GM04504 (cell line): ENCODE results near the gene RNU6-1.

ENCODE experiments used
- DNase-seq: peaks from one replicate; pipeline ENCODE4 v3.0.0-alpha.2; 2012; ENCODE audit warnings: low read depth

RNU6-1 gene

DNA sequence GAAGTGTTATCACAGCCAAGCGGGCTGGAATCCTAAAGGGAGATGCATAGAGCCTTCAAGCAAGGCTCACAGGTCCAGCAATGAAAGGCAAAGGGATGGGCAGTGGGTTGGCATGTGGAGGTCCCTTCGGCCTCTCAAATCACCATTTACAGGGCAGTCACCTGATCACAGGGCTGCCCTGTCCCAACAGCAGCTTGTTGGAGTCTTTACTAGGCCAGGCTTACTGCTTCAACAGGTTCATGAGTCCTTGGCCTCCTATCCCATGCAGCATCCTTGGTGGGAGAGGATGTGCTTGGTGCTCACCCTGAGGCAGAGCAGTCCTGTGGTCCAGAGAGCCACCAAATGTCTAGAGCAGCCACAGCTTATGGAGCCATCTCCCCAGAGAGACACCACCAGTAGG lies 38.7 kb downstream of the RNU6-1 start:
- DNase-seq, result no peak

DNA sequence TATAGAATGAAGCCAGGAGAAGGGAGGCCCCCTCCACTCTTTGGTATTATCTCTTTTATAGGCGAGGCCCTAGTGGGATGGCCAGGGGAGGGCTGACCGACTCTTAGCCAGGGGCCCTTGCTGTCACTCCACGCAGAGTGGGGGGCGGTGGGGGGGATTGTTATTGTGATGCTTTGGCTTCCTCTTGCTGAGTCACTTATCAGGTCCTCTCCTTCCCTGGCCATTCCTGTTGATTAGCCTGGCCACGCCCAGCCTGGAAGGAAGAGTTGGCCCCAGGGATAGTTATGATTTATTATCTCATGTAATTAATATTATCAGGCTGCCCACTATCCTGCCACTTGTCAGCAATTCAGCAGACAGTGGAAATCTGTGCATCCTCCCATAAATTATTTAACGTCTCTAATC lies 40.0 kb downstream of the RNU6-1 start:
- DNase-seq, result no peak

DNA sequence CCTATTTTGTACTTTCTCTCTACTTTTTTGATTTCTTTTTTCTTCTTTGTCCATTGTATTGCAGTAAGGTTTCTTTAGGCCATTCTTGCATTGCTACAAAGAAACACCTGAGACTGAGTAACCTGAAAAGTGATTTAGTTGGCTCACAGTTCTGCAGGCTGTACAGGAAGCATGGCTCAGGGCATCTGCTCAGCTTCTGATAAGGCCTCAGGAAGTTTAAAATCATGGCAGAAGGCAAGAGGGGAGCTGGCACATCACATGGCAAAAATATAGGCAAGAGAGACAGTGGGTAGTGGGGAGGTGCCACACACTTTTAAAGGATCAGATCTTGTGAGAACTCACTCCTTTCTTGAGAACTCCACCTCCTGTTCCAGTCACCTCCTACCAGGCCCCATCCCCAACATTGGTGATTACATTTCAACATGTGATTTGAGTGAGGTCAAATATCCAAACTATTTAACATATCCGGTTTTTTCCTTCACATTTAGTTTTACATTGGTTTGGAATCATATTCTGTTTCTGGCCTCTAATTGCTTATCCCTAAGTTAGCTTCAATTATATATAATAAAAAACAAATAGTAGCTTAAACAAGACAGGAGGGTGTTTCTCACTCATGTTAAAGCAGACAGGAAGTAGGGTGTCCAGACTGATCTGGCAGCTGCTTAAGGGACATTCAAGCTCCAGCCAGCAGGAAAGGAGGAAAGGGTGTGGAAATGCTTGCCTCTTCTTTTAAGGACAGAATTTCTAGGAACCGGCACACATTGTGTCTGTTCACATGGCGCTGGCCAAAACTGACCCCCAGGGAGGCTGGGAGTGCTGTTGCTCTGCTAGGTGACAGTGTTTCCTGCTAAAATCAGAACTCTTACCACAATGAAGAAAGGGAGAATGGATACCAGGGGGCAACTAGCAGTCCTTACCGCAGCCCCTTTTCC lies 43.4 kb downstream of the RNU6-1 start:
- DNase-seq, result no peak

GRCh38 chr15:67794832-67795574 lies 44.8 kb downstream of the RNU6-1 start:
- no peak for DNase-seq

DNA sequence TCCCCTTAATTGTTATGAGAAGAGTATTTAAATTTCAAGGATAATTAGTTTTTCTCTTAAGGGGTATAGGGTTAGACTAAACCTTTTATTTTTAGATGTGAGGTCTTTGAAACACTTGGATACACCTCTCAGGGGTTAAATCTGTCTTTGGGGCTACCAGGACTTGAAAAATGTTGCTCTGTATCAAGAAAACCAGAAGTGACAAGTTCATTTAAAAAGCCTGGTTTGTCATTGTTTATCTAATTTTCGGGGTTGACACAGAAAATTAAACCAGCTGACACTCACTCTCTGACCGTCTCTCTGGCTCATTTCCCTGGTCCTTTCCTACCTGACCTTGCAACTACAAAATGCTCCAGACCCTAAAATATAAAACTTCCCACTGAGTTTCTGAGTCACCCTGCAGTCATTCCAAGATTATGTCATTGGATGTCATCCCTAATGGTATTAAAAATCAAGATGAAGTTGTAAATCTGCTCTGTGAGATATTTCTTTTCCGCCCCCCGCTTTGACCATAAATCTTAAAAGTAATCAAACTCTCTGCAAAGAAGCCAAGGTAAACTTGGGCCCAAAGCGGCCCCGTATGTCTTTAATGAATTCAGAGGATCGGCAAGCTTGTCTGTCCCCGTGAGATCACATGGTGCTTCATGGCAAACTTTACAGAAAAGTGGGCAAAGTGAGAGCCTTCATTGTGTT lies 47.4 kb downstream of the RNU6-1 start:
- DNase-seq, result no peak

DNA sequence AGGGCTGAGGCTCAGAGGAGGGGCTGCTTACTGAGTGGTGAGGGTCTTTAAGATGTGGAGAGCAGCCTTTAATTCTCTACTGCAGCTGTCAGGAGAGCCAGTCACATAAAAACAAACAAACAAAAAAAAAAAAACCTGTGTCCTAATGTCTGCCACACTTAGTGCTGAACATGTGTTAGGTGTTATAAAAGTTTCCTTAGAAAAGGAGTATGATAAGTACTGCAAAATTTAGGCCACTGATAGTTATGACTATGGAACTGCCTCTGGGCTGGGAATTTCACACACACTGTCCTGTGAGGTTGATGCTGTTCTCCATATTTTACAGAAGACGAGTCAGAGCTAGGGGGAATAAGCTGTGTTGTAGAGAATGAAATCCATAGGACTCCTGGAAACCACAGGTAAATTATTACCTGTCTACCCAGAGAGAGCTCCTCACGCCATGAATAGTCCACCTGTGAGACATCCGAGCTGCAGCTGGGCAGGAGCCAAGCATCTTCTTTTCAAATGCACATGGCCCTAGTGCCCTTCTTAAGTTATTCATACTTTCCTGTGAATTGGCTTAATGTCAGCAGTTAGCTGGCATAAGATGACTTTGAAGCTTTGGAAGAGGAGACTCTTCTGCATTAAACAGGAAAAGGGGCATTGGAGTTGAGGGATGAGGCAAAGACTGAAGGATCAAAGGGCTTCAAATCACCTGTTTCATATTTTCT lies 49.1 kb downstream of the RNU6-1 start:
- DNase-seq, result no peak
